Measurements from ENCODE around the gene NRG2. TPM values are rescaled to one million over a fixed set of nuclear protein-coding genes. Genes with fewer than 3 reads are reported as not detected.

NRG2 gene
- total RNA-seq, 1 donor from 2014 or later = 2.0 TPM

GRCh38 chr5:139910901-139911300 is 132.2 kb downstream of the NRG2 start:
- Mint-ChIP-seq H3K4me1 (peaks cover 8% of the 10 kb centered on the region), H3K27me3 (ENCODE audit: low read depth) (peaks cover 54% of the 10 kb centered on the region), H3K36me3 (no peaks in the 10 kb centered on the region), H3K27ac (no peak overlapping the region), H3K9me3 (no peaks in the 10 kb centered on the region), H3K4me3 (no peak overlapping the region)
- TF ChIP-seq CTCF (IDR thresholded peaks at IDR 0.05; ENCODE audit: unreplicated experiment) = no peak
- DNase-seq (ENCODE audit: low spot score in 2 of 2, unreplicated experiment in 2 of 2) = no peak

GRCh38 chr5:139910036-139910435 is 133.1 kb downstream of the NRG2 start:
- Mint-ChIP-seq H3K27ac (no peak overlapping the region), H3K36me3 (no peaks in the 10 kb centered on the region), H3K27me3 (ENCODE audit: low read depth) (peaks cover 45% of the 10 kb centered on the region), H3K4me3 (no peak overlapping the region), H3K4me1 (peaks cover 13% of the 10 kb centered on the region), H3K9me3 (no peaks in the 10 kb centered on the region)
- no peak for TF ChIP-seq CTCF (IDR thresholded peaks at IDR 0.05; ENCODE audit: unreplicated experiment)
- DNase-seq (ENCODE audit: low spot score in 2 of 2, unreplicated experiment in 2 of 2) = no peak

- Mint-ChIP-seq H3K27me3 (ENCODE audit: low read depth) (peaks cover 37% of the 10 kb centered on the region), H3K4me3 (no peak overlapping the region), H3K27ac (no peak overlapping the region), H3K9me3 (no peaks in the 10 kb centered on the region), H3K36me3 (no peaks in the 10 kb centered on the region), H3K4me1 (peaks cover 6% of the 10 kb centered on the region)
- no peak for DNase-seq (ENCODE audit: low spot score in 2 of 2, unreplicated experiment in 2 of 2)
- TF ChIP-seq CTCF (IDR thresholded peaks at IDR 0.05; ENCODE audit: unreplicated experiment) = no peak
Measured at GRCh38 chr5:139908749-139909148, 134.3 kb downstream of the NRG2 start.

GRCh38 chr5:139906661-139907060 is 136.4 kb downstream of the NRG2 start:
- H3K4me1 Mint-ChIP-seq = peaks cover 14% of the 10 kb centered on the region
- no peak for DNase-seq (ENCODE audit: low spot score in 2 of 2, unreplicated experiment in 2 of 2)

GRCh38 chr5:139904816-139905661 is 138.1 kb downstream of the NRG2 start:
- DNase-seq (ENCODE audit: low spot score in 2 of 2, unreplicated experiment in 2 of 2) = no peak
- Mint-ChIP-seq H3K4me1 (peaks cover 14% of the 10 kb centered on the region), H3K4me3 (peak overlapping the region; percentile 57), H3K27me3 (ENCODE audit: low read depth) (peaks cover 50% of the 10 kb centered on the region), H3K27ac (no peak overlapping the region), H3K9me3 (no peaks in the 10 kb centered on the region), H3K36me3 (no peaks in the 10 kb centered on the region)
- TF ChIP-seq CTCF (IDR thresholded peaks at IDR 0.05; ENCODE audit: unreplicated experiment) = no peak

More at GRCh38 chr5:139906661-139907060, 136.4 kb downstream of the NRG2 start:
- Mint-ChIP-seq H3K27me3 (ENCODE audit: low read depth) (peaks cover 44% of the 10 kb centered on the region), H3K27ac (no peak overlapping the region), H3K9me3 (no peaks in the 10 kb centered on the region), H3K36me3 (no peaks in the 10 kb centered on the region), H3K4me3 (no peak overlapping the region)
- TF ChIP-seq CTCF (IDR thresholded peaks at IDR 0.05; ENCODE audit: unreplicated experiment) = no peak

Data from mesothelial cell of epicardium (in vitro differentiated cells).